CD1c-positive myeloid dendritic cell (primary cell): Measurements from ENCODE around the gene ARAP1.

ENCODE experiments used
- DNase-seq: peaks from one replicate; pipeline ENCODE4 v3.0.0-alpha.2; 2016; ENCODE audit errors: extremely low spot score

Gene ARAP1

DNA sequence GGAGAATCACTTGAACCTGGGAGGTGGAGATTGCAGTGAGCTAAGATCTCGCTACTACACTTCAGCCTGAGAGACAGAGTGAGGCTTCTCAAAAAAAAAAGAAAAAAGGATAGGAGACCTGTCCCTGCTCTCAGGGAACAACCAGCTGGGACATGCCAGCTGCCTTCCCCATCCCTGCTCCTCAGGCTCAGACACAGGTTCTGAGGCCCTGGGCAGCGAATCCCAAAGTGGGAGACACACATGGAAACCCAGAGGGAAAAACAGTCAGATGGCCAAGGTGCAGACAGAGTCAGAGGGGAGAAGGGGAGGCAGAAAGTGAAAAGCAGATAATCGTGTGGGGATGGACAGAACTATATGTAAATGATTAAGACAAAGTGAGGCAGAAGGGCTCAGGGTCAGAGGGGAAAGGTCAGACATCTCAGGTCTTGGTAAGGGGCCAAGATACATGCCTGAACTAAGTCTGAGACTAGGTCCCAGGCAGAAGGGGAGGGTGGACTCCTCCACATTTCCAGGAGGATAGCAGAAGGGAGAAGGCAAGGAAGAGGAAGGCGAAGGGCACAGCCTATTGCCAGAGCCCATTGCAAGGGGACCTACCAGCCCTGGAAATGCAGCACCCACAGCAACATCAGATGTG, 27.4 kb upstream of the ARAP1 start:
- no peak for DNase-seq

DNA sequence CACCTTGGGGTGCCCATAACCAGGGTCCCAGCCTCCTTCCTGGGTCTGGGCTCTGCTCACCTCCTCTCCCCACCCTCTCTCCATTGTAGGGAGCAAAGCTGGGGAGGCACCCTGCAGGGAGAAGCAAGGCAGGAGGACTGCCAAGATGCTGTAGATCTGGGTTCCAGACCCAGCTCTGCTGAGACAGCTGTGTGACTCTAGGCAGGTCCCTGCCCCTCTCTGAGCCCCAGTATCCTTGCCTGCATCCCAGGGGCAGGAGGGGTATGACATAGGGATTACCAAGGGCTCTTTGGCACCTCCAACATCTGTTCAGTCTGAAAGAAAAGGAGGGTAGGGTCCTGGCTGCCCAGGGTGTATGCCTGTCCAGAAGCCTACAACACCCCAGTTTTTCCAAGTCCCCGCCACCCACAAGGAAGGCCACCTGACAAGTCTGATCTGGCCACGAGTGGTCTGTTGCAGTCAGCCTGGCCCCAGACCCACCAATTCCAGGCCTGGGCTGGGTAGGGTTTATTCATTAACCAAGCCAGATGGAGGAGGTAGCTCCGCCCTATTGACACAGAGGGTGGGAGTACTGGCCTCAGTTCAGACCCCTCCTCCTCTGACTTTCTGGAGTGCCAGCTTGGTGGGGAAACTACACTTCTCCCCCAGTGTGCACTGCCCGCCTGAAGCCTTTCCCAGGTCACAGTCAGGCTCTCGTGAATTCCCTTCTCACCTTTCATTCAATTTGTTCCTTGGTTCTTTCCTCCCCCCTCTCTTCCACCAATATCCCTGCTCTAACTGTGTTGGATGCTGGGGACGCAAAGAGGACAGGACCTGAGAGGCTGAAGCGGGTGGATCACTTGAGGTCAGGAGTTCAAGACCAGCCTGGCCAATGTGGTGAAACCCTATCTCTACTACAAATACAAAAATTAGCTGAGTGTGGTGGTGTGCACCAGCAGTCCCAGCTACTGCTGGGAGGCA, 26.6 kb upstream of the ARAP1 start:
- no peak for DNase-seq

DNA sequence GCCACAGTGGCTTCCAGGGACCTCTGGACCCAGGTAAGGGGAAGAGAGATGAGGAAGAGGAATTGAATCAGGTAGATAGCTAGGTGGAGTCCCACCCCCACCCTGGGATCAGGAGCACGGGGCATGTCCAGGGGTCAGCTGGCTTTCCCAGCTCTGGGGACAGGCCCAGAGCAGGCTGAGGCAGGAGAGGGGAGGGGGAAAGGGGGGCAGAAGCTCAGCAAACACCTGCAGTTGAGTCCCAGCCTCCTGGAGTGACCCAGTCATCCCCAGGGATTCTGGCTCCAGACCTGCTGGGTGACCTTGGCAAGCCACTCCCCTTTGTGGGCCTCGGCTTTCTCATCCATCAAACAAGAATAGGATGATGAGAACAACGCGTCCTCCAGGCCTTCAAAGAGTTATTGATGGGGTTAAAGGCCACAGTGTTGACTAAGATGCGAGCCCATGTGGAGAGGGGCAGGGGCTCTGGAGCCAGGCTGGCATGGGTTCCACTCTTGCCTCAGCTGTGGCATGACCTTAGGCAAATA, 25.6 kb upstream of the ARAP1 start:
- DNase-seq, result no peak

DNA sequence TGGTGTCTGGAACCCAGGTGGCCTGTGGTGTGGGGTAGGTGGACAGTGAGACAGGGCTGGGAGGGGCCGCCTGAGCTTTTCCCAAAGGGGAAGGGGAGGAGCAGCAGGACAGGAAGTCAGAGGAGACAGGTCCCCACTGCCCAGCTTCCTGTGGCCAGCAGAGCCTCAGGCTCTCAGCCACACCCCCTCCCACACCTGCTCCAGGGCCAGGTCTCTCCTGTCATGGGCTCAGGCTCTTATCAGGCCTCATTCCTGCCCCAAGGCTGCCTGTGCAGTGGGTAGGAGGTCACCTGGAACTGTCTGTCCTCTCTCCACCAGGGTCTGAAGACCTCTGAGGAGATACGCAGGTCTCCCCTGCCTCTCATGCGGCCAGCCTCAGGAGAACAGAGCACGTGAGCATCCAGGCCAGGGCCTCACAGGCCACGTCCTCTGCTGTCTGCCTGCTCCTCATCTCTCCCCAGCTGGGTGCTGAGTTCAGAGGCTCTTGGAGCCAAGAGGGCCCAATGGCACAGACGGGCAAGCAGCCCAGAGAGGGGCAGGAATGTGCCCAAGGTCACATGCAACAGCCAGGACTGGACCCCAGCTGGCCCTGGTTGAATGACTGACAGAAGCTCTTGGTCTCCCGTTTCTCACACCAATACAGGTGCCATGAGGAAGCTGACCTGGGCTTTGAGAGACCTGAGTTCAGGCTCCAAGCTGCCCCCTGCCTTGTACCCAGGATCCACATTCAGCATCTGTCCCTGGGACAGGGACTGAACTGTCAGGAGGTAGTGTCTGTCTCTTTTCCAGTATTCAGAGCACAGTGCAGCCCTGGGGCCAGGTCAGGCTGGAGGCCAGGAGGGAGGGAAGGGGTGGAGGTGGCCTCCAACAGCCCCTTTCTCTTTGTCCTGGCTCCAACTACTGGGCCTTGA, 24.9 kb upstream of the ARAP1 start:
- no peak for DNase-seq

DNA sequence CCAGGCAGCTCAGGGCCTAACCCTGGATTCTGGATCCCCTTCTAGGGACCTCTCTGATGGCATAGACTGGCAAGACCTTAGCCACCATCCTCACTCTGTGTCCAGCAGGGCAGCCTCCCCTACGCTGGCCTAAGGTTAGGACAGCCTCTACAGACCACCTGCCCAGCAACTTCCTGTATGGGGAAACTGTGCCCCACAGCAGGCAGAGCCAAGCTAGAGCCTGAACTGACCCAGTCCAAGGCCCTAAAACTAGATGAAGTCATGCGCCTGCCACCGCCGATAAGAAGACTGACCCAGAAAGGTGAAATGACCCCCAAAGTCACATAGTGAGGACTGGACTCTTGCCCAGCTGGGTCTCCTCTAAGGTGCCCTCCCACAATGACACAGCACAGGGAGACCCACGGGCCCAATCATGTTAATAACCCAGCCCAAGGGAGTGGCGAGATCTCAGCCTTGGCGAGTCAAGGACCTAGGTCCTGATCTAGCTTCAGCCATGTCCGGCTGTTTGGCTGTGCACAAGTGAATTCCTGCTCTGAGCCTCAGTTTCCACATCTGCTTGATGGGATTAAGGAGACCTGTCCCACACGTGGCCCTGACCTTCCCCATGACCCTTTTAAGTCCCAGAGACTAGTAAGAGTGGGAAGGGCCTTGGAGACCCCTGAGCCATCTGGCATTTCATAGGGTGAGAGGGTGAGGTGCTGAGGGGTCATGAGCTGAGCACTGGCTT, 24.1 kb upstream of the ARAP1 start:
- no peak for DNase-seq

DNA sequence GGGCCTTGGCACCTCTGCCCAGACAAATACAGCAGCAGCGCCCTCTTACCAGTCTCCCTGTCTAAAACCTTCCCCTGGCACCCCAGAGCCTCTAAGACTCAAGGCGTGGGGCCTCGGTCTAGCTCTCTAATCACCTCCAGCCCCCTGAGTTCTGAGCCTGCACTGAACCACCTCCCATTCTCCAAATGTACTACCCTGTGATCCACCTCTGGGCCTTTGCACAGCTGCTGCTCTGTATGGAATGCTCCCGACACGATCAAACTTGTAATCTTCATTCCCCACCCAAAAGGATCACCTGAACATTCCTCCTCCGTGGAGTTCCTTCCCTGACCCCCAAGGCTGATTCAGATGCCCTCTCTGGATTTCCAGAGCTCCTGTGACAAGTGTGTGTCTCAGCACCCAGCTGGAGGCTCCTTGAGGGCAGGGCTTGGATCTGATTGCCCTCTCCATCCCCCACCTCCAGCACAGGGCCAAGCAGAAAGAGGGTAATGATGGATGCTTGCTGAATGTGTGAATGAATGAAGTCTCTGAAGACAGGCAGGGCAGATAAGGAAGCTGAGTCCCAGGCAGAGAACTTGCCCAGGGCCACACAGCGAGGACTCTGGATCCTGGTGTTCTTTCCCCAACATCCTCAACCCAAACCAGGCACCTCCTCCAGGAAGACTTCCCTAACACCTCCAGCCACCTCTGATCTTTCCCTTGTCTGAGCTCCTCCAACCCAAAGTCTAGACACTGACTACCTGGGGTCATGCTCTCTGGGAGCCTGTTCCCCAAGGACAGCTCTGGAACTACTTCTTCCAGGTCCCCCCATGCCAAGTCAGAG, 23.3 kb upstream of the ARAP1 start:
- no peak for DNase-seq

DNA sequence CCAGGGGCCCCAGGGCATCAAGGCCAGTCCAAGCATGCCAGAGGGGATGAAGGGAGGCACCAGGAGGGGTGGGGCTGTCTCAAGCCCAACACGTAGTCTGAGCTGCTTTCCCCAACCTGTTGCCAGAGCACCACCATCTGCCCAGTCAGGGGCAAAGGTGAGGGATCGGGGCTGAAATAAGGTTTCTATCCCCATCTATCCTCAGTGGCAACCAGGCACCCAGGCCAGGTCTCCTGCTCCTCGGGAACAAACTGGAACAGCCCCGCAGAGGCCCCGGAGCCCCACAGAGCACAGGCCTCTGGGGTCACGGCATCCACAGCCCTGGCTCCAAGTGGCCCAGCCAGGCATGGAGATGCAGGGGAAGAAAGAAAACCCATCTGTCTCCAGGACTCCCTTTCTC, 22.3 kb upstream of the ARAP1 start:
- no peak for DNase-seq

DNA sequence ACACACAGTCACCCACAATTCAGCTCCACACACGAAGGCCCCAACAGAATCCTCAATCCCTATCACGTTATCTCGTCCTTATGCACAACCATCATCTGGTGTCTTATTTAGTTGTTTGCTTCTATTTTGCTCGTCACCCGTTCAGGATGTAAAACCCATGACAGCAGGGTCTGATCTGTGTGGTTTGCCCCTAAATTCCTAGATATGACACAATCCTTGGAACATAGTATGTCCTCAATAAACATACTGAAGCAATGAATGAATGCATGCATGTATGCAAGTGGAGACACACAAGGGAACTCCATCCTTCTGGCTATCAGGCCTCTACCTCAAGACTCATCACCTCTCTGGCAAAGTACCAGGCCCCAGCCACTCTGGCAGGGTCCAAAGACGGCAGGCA, 21.5 kb upstream of the ARAP1 start:
- DNase-seq, result no peak

DNA sequence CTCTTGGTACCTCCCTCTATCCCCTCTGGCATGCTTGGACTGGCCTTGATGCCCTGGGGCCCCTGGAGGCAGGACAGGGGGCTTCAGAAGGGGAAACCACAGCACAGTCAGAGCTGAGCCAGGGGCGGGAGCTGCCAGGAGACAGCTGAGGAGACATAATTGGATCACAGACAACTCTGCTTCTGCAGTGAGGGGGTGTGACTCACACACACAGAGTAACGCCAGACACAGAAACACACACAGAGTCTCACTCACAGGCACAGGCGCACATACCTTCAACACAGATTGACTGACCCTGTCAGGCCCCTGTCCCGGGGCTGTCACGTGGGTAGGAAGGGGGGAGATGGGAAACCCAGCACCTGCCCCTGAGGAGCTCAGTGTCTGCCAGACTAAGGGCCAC, 21.1 kb upstream of the ARAP1 start:
- no peak for DNase-seq

DNA sequence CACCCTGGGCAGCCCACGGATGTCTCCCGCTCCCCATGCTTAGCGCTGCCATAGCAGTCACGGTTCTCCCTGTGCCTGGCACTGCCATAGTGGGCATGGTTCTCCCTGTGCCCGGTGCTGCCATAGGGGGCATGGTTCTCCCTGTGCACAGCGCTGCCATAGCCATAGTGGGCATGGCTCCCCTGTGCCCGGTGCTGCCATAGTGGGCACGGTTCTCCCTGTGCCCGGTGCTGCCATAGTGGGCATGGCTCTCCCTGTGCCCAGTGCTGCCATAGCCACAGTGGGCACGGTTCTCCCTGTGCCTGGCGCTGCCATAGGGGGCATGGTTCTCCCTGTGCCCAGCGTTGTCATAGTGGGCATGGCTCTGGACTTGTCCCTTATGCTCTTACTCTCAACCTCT, 19.9 kb upstream of the ARAP1 start:
- no peak for DNase-seq

DNA sequence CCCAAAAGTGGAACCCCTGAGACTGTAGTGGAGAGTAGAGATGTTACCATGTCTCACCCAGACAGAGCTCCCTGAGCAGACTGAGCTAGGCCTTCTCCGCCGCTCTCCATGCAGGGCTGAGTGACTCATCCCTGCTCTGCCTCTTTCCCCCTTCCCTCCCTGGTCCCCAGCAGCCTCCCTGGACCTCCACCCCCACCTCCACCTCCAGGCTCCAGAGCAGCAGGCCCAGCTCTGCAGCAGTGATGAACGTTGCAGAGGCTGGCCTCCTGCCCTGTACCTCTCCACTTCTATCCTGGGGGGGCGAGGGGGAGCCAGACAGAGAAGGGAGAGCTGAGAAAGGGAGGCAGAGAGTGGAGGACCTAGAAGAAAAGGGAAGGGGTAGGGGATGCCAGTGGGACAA, 19.3 kb upstream of the ARAP1 start:
- no peak for DNase-seq

DNA sequence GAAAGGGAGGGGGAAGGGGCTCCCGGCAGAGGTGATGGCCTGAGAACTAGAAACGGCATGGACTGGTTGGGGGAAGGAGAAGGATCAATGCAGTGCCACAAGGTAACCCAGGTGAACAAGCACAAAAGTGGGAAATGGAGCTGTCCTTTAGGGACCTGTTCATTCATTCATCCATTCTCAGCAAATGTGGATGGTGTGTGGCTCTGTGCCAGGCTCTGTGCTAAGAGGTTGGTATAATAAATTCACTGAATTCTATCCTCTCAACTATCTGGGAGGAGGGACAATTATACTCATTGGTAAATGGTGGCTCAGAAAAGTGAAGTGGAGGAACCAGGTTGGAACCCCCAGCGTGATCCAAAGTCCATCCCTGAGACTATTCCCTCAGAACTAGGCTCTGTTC, 18.6 kb upstream of the ARAP1 start:
- no peak for DNase-seq

DNA sequence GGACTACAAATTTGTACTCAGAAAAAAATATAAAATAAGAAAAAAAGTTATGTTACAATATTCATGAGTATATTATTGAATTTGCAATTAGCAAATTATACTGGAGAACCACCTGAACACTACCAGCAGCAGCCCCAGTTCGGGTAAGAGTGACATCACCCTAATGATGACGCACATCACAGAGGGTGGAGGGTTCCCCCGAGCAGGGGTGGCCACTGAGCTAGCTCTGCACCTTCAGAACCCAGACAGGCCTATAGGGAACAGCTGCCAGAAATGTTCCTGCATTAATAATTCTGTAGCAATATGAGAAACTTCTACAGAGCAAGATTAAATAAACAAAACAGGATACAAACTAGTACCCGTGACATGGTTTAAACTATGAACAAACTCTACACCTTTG, 17.5 kb upstream of the ARAP1 start:
- DNase-seq, result no peak

DNA sequence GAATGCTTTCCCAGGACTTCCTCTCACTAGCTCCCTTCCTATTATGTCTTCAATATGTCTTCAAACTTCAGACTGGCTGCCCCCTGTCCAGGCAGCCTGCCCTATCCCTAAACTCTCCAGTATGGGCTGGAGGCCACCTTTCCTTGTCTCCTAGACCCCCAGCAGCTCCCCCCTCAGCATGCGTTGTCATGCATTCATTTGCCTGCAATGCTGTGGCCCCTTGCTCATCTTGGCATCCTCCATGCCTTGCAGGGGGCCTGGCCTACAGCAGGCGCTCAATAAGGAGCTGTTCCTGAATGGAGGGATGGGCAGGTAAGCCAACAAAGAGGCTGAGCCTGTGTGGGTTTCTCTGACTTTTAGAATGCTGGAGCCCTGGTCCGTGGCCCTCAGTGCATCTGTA, 16.4 kb upstream of the ARAP1 start:
- DNase-seq, result no peak

DNA sequence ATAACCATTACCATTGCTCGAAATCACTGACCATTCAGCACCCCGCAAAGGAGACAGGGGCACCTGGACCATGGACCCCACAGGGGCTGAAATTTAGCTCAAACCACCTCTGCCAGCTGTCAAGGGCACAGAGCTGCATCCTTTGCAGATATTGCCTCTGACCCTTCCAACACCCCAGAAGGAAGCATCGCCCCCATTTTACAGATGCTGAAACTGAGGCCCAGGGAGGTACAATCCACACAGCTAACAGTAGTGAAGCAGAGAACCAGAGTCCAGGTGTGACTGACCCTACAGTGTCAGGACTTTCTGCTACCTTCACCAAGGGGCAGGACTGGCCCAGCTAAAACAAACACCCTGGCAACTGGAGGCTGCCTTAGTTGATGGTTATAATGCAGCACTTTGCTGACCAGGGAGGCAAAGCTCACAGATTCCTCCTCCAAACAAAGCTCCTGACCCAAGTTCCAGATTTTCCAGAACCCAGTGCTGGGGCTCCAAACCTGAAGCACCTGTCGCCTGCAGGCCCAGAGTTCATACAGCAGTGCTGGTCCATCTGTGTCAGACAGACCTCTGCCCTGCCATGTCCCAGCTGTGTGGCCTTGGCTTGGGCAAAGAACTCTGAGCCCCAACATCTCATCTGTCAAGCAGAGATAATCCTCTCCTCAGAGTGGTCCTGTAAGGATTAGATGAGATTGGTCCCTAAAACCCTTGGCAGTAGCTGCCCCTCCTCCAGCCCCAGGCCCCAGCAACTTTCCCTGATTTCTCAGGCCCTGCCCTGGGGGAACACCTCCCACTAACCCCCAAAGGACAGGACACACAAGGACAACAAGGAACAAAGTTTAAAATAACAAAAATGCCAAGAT, 15.2 kb upstream of the ARAP1 start:
- no peak for DNase-seq

DNA sequence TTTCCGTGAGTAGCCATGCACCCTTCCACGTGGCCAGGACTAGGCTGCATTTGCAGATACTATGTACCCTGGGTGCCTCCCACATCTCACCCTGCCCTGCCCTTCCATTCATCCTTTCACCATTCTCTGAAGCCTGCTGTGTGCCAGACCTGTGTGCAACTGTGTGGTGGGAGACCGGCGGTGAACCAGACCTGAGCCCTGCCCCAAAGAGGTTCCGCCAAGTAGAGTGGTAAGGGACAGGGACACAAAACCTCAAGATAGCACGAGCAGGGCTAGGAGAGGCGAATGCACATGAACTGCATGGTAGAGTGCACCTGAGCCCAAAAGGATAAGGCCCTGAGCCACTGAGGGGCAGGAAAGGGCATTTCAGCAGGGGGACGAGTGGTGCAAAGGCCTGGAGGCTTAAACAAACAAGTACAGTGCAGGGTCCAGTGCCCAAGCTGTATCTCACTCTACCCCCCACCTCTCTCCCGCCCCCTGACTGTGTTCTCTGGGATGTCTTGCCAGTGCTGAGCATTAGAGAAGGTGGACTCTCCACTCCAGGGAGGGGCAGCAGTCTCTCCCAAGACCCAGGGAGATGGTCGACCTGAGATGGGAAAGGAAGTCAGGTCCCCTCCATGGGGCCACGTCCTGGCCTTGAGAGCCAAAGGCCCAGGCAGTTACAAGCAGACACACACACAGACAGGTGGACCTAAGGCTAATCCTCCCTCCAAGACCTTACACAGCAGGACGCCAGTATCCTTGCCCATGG, 14.1 kb upstream of the ARAP1 start:
- no peak for DNase-seq

DNA sequence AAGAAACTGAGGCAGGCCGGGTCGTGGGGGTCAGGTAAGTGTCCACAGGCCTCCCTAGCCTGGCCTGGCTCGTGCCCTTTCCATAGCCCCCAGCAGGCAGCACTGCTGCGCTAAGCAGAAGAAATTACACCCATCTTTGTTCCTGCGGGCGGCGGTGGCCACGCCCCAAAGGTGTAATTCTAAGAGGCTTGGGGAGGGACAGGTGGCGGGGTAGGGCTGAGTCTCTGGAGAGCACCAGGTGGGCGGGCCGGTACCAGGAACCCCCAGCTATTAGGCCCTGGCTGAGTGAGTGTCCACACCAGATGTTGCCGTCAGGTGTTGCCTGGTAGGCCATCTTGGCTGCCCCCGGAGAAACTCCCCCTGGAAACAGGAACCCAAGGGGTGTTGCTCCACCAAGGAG, 12.3 kb upstream of the ARAP1 start:
- no peak for DNase-seq

DNA sequence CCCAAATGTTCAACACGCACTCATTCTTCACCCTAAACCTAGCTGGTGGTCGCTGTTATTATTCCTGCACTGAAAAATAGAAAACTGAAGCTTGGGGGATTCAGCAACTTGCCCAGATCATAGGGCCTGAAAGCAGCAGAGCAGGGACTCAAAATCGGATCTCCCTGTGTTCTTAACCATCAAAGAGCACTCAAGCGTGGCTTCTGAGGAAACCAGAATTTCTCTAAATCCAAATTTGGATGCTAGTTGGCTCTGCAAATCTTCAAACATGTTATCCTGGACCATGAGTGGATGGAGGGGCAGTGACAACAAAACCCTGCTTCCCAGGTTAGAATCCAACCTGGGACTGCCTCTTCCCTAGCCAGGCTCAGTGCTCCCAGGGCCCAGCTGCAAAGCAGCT, 11.6 kb upstream of the ARAP1 start:
- DNase-seq, result no peak
